DOHH2 (cell line): Measurements from ENCODE around the gene DPP10.

Source experiments
- CTCF ChIP-seq: fragments of 200-600 bp; sonication (generic); IDR thresholded peaks from one replicate; pipeline ENCODE4 v1.5.1; 2014; ENCODE audit warnings: antibody characterized with exemption, mild to moderate bottlenecking, low read depth, low read length; ENCODE audit not compliant: poor library complexity, severe bottlenecking
- EZH2phosphoT487 ChIP-seq: fragments of 200-600 bp; sonication (generic); IDR thresholded peaks from 2 replicates; pipeline ENCODE4 v1.6.1; 2017; ENCODE audit warnings: borderline replicate concordance, mild to moderate bottlenecking, antibody characterized with exemption, low read length, moderate library complexity, mixed read lengths

GRCh38 chr2:114400890-114401289 is 41.6 kb upstream of the DPP10 start:
- TF ChIP-seq CTCF, result no peak
- TF ChIP-seq EZH2phosphoT487, result no peak
